Fibroblast of lung (primary cell): ENCODE results near the gene CNR1. TPM values are rescaled to one million over a fixed set of nuclear protein-coding genes. Genes with fewer than 3 reads are reported as not detected.

Source experiments
- DNase-seq, 2 donors: peaks; one replicate each; pipeline versions ENCODE4 v3.0.0 to v3.0.0-alpha.2; 2010; ENCODE audit warnings: low read depth in 2 of 2
- H2AFZ ChIP-seq: 2 replicates; pipeline ENCODE4 v1.5.1; 2012; ENCODE audit warnings: low read length, control low read depth, inconsistent platforms
- H3K27ac ChIP-seq: 2 replicates; pipeline ENCODE4 v1.5.1; 2011; ENCODE audit warnings: low read length, control low read depth; ENCODE audit not compliant: insufficient read depth
- H3K27me3 ChIP-seq: 2 replicates; pipeline ENCODE4 v1.5.1; 2011; ENCODE audit warnings: mild to moderate bottlenecking, low read length; ENCODE audit not compliant: control insufficient read depth, insufficient read depth
- H3K36me3 ChIP-seq: 2 replicates; pipeline ENCODE4 v1.5.1; 2011; ENCODE audit warnings: low read length; ENCODE audit not compliant: control insufficient read depth, insufficient read depth
- H3K4me1 ChIP-seq: 2 replicates; pipeline ENCODE4 v1.5.1; 2011; ENCODE audit warnings: low read length; ENCODE audit not compliant: control insufficient read depth, insufficient read depth; ENCODE audit errors: extremely low read depth
- H3K4me2 ChIP-seq: 2 replicates; pipeline ENCODE4 v1.5.1; 2011; ENCODE audit warnings: low read length, control low read depth; ENCODE audit not compliant: insufficient read depth; ENCODE audit errors: extremely low read depth
- H3K4me3 ChIP-seq, 4 experiments: fragments of 200-600 bp in 1 of 4; sonication (generic) in 1 of 4; replicated peaks in 1 of 4; 2 replicates each; pipeline ENCODE4 v1.5.1; 2011 to 2016; ENCODE audit warnings: low read length in 4 of 4, low read depth in 3 of 4, mild to moderate bottlenecking in 3 of 4, control low read depth in 2 of 4, inconsistent platforms in 1 of 4, mixed read lengths in 1 of 4; ENCODE audit not compliant: insufficient read depth in 1 of 4; ENCODE audit errors: control extremely low read depth in 1 of 4
- H3K79me2 ChIP-seq: 2 replicates; pipeline ENCODE4 v1.5.1; 2012; ENCODE audit warnings: mild to moderate bottlenecking, low read length, inconsistent platforms; ENCODE audit not compliant: control insufficient read depth, insufficient read depth
- H3K9ac ChIP-seq: 2 replicates; pipeline ENCODE4 v1.5.1; 2011; ENCODE audit warnings: mild to moderate bottlenecking, low read length, control low read depth; ENCODE audit not compliant: insufficient read depth
- H3K9me3 ChIP-seq: 2 replicates; pipeline ENCODE4 v1.5.1; 2012; ENCODE audit warnings: low read depth, low read length; ENCODE audit not compliant: control insufficient read depth, insufficient read depth
- H4K20me1 ChIP-seq: 2 replicates; pipeline ENCODE4 v1.5.1; 2011; ENCODE audit warnings: low read length; ENCODE audit not compliant: control insufficient read depth, insufficient read depth; ENCODE audit errors: extremely low read depth
- EZH2 ChIP-seq: IDR thresholded peaks from 2 replicates; pipeline ENCODE4 v1.5.1; 2012; ENCODE audit warnings: low read length, control low read depth, mild to moderate bottlenecking; ENCODE audit errors: missing control alignments
- polyA plus RNA-seq, 2 donors: library from polyadenylated mRNA; depleted of rRNA in 1 of 2; stranded (reverse) in 1 of 2; unstranded in 1 of 2; fragments of >200 nt; gene quantifications; 2 replicates each; pipeline ENCODE4 v1.2.1, GENCODE V29; 2011 to 2012; ENCODE audit warnings: missing spikeins in 1 of 2
- total RNA-seq: library from RNA; depleted of rRNA; stranded (reverse); fragments of >200 nt; gene quantifications from 2 replicates; pipeline ENCODE4 v1.2.1, GENCODE V29; 2014
- TF ChIP-seq, protein P1 (sequence below), 2 donors: IDR thresholded peaks in 1 of 2; conservative IDR thresholded peaks in 1 of 2; 1 replicate in 1 of 2; 2 replicates in 1 of 2; pipeline ENCODE4 v1.5.1; 2011 to 2012; ENCODE audit warnings: low read length in 2 of 2, control low read depth in 1 of 2, inconsistent platforms in 1 of 2, low read depth in 1 of 2, mild to moderate bottlenecking in 1 of 2

CNR1 gene
- total and polyA plus RNA-seq, 2 donors (not counting 1 experiment from before 2014, with no cell fraction given): not detected

DNA sequence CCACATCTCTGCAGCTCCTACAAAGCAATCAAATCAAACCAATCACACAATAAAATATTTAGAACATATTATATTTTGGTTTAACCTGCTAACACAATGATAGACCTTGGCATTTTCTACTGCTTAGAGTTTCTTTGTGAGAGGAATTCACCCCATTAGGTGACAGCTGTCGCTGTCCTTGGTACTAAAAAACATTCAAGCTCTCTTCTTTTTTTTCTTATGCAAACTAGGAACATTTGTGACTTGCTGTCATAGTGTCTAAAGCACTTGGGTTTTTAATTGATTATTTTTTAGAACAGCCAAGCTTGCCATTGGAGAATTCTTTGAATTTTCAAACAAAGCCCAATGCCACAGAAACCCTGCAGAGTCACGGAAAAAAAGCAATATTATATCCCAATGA lies 46.4 kb downstream of the CNR1 start:
- H3K27ac ChIP-seq: no peak overlapping the region
- H3K36me3 ChIP-seq: no peaks in the 10 kb centered on the region
- H4K20me1 ChIP-seq: no peaks in the 10 kb centered on the region
- TF ChIP-seq, protein P1, sequence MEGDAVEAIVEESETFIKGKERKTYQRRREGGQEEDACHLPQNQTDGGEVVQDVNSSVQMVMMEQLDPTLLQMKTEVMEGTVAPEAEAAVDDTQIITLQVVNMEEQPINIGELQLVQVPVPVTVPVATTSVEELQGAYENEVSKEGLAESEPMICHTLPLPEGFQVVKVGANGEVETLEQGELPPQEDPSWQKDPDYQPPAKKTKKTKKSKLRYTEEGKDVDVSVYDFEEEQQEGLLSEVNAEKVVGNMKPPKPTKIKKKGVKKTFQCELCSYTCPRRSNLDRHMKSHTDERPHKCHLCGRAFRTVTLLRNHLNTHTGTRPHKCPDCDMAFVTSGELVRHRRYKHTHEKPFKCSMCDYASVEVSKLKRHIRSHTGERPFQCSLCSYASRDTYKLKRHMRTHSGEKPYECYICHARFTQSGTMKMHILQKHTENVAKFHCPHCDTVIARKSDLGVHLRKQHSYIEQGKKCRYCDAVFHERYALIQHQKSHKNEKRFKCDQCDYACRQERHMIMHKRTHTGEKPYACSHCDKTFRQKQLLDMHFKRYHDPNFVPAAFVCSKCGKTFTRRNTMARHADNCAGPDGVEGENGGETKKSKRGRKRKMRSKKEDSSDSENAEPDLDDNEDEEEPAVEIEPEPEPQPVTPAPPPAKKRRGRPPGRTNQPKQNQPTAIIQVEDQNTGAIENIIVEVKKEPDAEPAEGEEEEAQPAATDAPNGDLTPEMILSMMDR (conservative IDR thresholded peaks at IDR 0.05 in 1 of 2, IDR thresholded peaks at IDR 0.05 in 1 of 2; ENCODE audit: low read depth in 1 of 2, low read length in 2 of 2): no peak
- no peak for TF ChIP-seq EZH2
- H3K27me3 ChIP-seq: no peaks in the 10 kb centered on the region
- H3K4me2 ChIP-seq: no peak overlapping the region
- no peaks in the 10 kb centered on the region for H3K4me1 ChIP-seq
- H3K4me3 ChIP-seq: no peak overlapping the region
- no peak overlapping the region for H3K9ac ChIP-seq
- no peak overlapping the region for H2AFZ ChIP-seq
- no peak for DNase-seq
- H3K79me2 ChIP-seq: no peaks in the 10 kb centered on the region
- H3K9me3 ChIP-seq: no peaks in the 10 kb centered on the region

DNA sequence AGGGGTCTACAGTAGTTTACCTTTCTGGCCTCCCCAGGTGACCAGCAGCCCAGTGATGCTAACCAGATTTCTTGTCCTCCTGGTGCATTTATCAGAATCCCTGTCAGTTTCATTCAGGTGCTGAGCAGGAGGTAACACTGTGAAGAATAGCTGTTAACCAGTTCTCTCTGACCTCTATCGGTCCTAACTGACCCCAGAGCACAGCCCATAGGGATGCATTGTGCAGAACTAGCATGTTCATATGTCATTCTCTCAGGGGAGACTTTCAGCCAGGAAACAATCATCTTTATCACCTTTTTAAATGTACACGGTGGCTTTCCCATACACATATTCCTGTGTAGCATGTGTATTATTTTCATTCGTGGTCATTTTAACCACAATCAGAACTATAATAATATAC lies 49.9 kb downstream of the CNR1 start:
- Histone ChIP-seq H3K27ac (no peak overlapping the region), H3K4me2 (no peak overlapping the region), H3K9ac (no peak overlapping the region), H3K9me3 (no peaks in the 10 kb centered on the region), H3K4me1 (no peaks in the 10 kb centered on the region), H2AFZ (no peak overlapping the region), H3K36me3 (no peaks in the 10 kb centered on the region), H3K79me2 (no peaks in the 10 kb centered on the region), H3K4me3 (no peak overlapping the region), H4K20me1 (no peaks in the 10 kb centered on the region), H3K27me3 (no peaks in the 10 kb centered on the region)
- TF ChIP-seq EZH2: no peak
- TF ChIP-seq, protein P1 (conservative IDR thresholded peaks at IDR 0.05 in 1 of 2, IDR thresholded peaks at IDR 0.05 in 1 of 2; ENCODE audit: low read depth in 1 of 2, low read length in 2 of 2): no peak
- no peak for DNase-seq

DNA sequence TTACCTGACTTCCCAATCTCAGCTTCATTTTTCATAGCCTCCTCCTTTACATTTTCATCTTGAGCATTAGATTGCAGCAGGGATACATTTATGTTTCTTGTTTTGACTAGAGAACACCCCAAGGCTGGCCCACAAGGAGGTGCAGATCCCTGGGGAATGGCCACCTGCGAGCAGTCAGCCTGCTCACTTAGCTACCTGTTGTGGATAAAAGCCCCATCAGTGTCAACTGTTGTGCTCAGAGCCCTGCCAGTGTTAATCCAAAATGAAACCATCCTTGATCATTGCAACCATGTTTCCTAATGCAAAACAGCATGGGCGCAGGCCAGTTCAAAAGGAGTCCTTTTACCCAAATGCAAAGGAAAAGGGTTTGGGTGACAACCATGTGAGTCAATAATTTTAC lies 50.8 kb downstream of the CNR1 start:
- no peak overlapping the region for H3K4me3 ChIP-seq
- H3K27ac ChIP-seq: no peak overlapping the region
- H3K9ac ChIP-seq: no peak overlapping the region
- no peak overlapping the region for H3K4me2 ChIP-seq
- no peak for TF ChIP-seq EZH2
- H3K4me1 ChIP-seq: no peaks in the 10 kb centered on the region
- no peaks in the 10 kb centered on the region for H3K9me3 ChIP-seq
- no peak for DNase-seq
- H3K27me3 ChIP-seq: no peaks in the 10 kb centered on the region
- H3K79me2 ChIP-seq: no peaks in the 10 kb centered on the region
- H3K36me3 ChIP-seq: no peaks in the 10 kb centered on the region
- H4K20me1 ChIP-seq: no peaks in the 10 kb centered on the region
- no peak overlapping the region for H2AFZ ChIP-seq
